Mesothelial cell of epicardium (in vitro differentiated cells): Measurements from ENCODE around the gene DGKB. TPM values are rescaled to one million over a fixed set of nuclear protein-coding genes. Genes with fewer than 3 reads are reported as not detected.

Experiments used
- DNase-seq, 2 experiments: peaks; one replicate each; pipeline ENCODE4 v3.0.0; 2021; ENCODE audit warnings: low spot score in 2 of 2; ENCODE audit not compliant: unreplicated experiment in 2 of 2
- H3K27ac Mint-ChIP-seq: 2 replicates; pipeline ENCODE4 v1.8.0; 2021; ENCODE audit warnings: mixed read lengths
- H3K27me3 Mint-ChIP-seq: 2 replicates; pipeline ENCODE4 v1.8.0; 2021; ENCODE audit warnings: low read depth, mixed read lengths
- H3K36me3 Mint-ChIP-seq: 2 replicates; pipeline ENCODE4 v1.8.0; 2021; ENCODE audit warnings: mixed read lengths
- H3K4me1 Mint-ChIP-seq: 2 replicates; pipeline ENCODE4 v1.8.0; 2021; ENCODE audit warnings: mixed read lengths
- H3K4me3 Mint-ChIP-seq: 2 replicates; pipeline ENCODE4 v1.8.0; 2021; ENCODE audit warnings: mild to moderate bottlenecking, moderate library complexity, mixed read lengths
- H3K9me3 Mint-ChIP-seq: 2 replicates; pipeline ENCODE4 v1.8.0; 2021; ENCODE audit warnings: mixed read lengths
- total RNA-seq: library from RNA; stranded (reverse); gene quantifications from 3 replicates; pipeline ENCODE4 v1.2.1, GENCODE V29; 2021
- TF ChIP-seq, protein P1 (sequence below): fragments of 200-600 bp; sonication (generic); IDR thresholded peaks from one replicate; pipeline ENCODE4 v1.5.0; 2021; ENCODE audit warnings: antibody characterized with exemption; ENCODE audit not compliant: unreplicated experiment

Gene DGKB
- total RNA-seq, 1 donor from 2014 or later = 3.9 TPM

DNA sequence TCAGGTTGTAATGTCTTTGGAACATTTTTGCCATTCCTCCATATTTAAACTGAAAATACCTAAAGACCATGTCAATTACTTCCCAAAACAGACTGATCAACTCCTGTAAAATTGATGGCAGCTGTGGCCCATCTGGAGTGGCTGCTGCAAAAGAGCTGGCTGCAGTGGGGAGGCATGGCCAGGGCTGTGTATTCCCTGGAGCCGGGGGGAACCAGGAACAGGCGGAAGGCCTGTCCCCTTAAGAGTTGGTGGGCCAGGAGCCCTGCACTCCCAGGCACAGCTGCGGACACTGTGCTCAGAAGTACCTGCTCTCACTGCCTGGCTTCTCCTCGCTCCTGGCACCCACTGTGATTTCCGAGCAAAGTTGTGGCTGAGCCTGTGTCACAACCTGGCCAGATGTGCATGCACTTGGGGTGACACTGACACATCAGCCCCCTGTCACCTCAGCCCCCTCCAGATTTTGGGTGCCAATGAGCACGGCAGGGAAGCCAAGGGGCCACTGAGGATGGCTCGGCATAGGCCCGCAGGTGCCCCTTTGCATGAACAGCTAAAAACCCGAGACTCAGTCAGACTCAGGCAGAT, 116.1 kb downstream of the DGKB start:
- DNase-seq = no peak
- Mint-ChIP-seq H3K36me3 (no peaks in the 10 kb centered on the region), H3K9me3 (peaks cover 4% of the 10 kb centered on the region), H3K4me1 (peaks cover 11% of the 10 kb centered on the region), H3K27ac (no peak overlapping the region), H3K4me3 (no peak overlapping the region), H3K27me3 (no peaks in the 10 kb centered on the region)
- TF ChIP-seq, protein P1, sequence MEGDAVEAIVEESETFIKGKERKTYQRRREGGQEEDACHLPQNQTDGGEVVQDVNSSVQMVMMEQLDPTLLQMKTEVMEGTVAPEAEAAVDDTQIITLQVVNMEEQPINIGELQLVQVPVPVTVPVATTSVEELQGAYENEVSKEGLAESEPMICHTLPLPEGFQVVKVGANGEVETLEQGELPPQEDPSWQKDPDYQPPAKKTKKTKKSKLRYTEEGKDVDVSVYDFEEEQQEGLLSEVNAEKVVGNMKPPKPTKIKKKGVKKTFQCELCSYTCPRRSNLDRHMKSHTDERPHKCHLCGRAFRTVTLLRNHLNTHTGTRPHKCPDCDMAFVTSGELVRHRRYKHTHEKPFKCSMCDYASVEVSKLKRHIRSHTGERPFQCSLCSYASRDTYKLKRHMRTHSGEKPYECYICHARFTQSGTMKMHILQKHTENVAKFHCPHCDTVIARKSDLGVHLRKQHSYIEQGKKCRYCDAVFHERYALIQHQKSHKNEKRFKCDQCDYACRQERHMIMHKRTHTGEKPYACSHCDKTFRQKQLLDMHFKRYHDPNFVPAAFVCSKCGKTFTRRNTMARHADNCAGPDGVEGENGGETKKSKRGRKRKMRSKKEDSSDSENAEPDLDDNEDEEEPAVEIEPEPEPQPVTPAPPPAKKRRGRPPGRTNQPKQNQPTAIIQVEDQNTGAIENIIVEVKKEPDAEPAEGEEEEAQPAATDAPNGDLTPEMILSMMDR = no peak

DNA sequence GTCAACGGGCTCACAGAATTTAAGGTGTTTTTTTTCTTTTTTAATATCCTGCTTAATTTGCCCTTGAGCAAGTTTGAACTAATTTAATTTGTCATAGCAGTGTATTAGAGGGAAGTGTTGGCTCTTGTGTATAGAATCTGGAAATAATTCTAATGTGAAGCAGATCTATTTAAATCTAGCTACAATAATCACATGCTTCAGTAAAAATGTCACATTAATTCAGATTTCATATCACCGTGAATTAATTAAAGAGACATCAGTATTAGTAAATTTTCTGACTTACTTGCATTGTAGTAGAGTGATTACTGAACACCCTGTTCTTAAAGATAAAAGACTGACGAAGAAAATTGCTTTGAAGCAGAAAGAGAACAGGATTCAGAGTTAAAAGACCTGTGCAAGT, 124.7 kb downstream of the DGKB start:
- no peak overlapping the region for H3K27ac Mint-ChIP-seq
- TF ChIP-seq, protein P1 = no peak
- no peak overlapping the region for H3K4me3 Mint-ChIP-seq
- no peak for DNase-seq
- no peaks in the 10 kb centered on the region for H3K4me1 Mint-ChIP-seq
- peaks cover 18% of the 10 kb centered on the region for H3K9me3 Mint-ChIP-seq
- peaks cover 10% of the 10 kb centered on the region for H3K36me3 Mint-ChIP-seq
- peaks cover 3% of the 10 kb centered on the region for H3K27me3 Mint-ChIP-seq

DNA sequence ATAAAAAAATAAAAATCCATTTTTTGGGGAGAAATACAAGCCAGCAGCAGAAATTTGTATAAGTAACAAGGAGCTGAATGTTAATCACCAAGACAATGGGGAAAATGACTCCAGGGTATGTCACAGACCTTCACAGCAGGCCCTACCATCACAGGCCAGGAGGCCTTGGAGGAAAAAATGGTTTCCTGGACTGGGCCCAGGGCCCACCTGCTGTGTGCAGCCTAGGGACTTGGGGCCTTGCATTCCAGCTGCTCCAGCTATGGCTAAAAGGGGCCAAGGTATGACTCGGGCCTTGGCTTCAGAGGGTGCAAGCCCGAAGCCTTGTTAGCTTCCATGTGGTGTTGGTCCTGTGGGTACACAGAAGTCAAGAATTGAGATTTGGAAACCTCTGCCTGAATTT, 126.3 kb downstream of the DGKB start:
- Mint-ChIP-seq H3K4me1 (no peaks in the 10 kb centered on the region), H3K4me3 (no peak overlapping the region), H3K36me3 (peaks cover 10% of the 10 kb centered on the region), H3K9me3 (peaks cover 18% of the 10 kb centered on the region), H3K27ac (no peak overlapping the region), H3K27me3 (peaks cover 3% of the 10 kb centered on the region)
- DNase-seq = no peak
- TF ChIP-seq, protein P1 = no peak

DNA sequence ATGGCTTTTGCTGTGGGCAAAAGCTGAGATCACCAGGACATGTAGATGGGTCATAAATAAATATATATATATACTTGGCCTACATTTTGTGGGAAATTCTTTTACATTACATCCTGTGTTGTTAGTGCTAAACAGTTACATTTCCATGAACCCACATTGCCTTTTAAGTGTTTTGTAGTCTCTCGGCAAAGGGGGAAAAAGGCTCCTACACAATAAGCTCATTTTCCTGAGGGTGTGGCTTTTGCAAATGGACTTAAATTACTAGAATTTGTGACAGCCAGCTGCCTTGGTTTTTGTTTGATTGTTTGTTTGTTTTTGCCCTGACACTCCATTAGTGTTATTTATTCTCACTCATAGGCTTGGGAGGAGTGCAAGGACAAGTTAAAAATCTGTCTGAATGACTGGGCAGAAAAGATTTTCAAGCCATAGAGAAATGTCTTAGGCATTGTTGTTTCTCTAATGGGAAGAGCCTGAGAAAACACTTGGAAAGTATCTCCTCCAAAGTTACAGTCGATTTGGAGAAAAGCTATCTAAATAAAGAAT, 128.8 kb downstream of the DGKB start:
- no peak for DNase-seq
- no peaks in the 10 kb centered on the region for H3K27me3 Mint-ChIP-seq
- H3K9me3 Mint-ChIP-seq = peaks cover 18% of the 10 kb centered on the region
- no peak overlapping the region for H3K27ac Mint-ChIP-seq
- peaks cover 10% of the 10 kb centered on the region for H3K36me3 Mint-ChIP-seq
- no peak overlapping the region for H3K4me3 Mint-ChIP-seq
- H3K4me1 Mint-ChIP-seq = peaks cover 1% of the 10 kb centered on the region
- TF ChIP-seq, protein P1 = no peak

DNA sequence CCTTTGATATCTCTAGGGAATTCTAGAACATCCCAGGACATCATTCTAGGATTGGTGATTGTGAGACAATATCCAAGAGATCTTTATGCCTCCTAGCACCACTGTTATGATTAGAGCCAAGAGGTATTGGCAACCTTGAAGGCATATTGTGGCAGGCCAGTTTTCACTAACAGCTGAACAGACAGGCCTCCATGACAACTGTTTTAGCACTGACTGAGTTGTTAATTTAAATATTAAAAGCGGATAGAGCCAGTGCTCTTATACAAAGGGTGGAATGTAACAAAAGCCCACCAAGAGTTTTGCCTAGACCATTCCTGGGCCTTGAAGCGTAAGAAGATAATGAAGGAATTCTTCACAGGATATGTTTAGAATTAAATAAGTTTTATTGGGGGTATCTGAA, 131.9 kb downstream of the DGKB start:
- DNase-seq = no peak
- peaks cover 1% of the 10 kb centered on the region for H3K36me3 Mint-ChIP-seq
- H3K4me1 Mint-ChIP-seq = peaks cover 11% of the 10 kb centered on the region
- no peaks in the 10 kb centered on the region for H3K27me3 Mint-ChIP-seq
- H3K9me3 Mint-ChIP-seq = peaks cover 6% of the 10 kb centered on the region
- H3K4me3 Mint-ChIP-seq = no peak overlapping the region
- TF ChIP-seq, protein P1 = no peak
- no peak overlapping the region for H3K27ac Mint-ChIP-seq
